ENCODE results near the gene ZNF438. TPM values are rescaled to one million over a fixed set of nuclear protein-coding genes. Genes with fewer than 3 reads are reported as not detected.

ZNF438 gene
- total and polyA plus RNA-seq, 2 of the 13 experiments (the other 11 are each of a cell fraction or from before 2014, with no cell fraction given): 0.75 to 0.83 TPM

DNA sequence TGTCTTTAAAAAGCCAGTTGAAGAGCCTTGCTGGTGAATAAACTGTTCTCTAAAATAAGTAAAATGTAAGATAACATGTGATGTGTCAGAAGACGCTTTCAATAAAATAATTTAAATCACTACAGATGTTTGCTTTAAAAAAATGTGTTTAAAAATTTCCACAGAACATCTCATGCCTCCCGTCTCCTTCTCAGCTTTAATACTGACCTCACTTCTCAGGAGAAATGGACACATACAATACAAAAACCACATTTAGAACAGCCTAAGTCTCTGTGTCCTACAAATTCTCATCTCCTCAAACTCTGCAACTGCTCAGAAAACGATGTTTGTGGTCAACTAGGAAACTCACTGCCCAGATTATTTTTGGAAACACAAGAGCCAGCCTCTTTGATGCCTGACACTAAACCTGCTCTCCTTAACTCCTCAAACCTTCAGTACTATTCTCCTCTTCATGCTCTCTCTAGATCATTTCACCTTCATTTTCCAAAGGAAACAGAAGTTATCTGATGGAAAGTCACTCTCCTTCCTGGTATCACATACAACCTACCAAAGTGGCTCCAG, 120.3 kb downstream of the ZNF438 start:
- intact Hi-C loops (cut with micrococcal nuclease; ENCODE audit: unreplicated experiment) (no loop called here), in situ Hi-C loops (cut with HindIII; ENCODE audit: extremely low pct_ligation_motif_present, low pct_unique_long_range_greater_than_20kb) (no loop called here)
- CTCF ChIA-PET (ENCODE audit: low intra/inter-chr PET ratio, low total read pairs): no interaction called here
- Histone ChIP-seq H3K27me3 (ENCODE audit: control insufficient read depth in 1 of 2, insufficient read depth in 2 of 2, low read length in 2 of 2) (no peaks in the 10 kb centered on the region), H3K4me3 (replicated peaks in 1 of 3; ENCODE audit: insufficient read depth in 1 of 3, low read depth in 2 of 3, low read length in 3 of 3) (no peak overlapping the region), H3K27ac (ENCODE audit: extremely low read length, insufficient read depth, low read length) (no peak overlapping the region), H2AFZ (ENCODE audit: low read length) (no peak overlapping the region), H3K4me2 (ENCODE audit: low read depth, low read length) (no peak overlapping the region), H3K79me2 (ENCODE audit: insufficient read depth, low read length) (no peaks in the 10 kb centered on the region), H3K9me3 (ENCODE audit: low read length) (no peaks in the 10 kb centered on the region), H4K20me1 (ENCODE audit: insufficient read depth, low read length) (no peaks in the 10 kb centered on the region), H3K9ac (ENCODE audit: insufficient read depth, low read depth, low read length) (no peak overlapping the region), H3K36me3 (replicated peaks in 1 of 2; ENCODE audit: control insufficient read depth in 1 of 2, insufficient read depth in 2 of 2, low read length in 2 of 2) (no peaks in the 10 kb centered on the region), H3K4me1 (ENCODE audit: insufficient read depth, low read length) (no peaks in the 10 kb centered on the region)
- TF ChIP-seq, protein P1, sequence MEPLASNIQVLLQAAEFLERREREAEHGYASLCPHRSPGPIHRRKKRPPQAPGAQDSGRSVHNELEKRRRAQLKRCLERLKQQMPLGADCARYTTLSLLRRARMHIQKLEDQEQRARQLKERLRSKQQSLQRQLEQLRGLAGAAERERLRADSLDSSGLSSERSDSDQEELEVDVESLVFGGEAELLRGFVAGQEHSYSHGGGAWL (CRISPR knock-in tag; IDR thresholded peaks at IDR 0.05): no peak
- TF ChIP-seq PITX1 (CRISPR knock-in tag; IDR thresholded peaks at IDR 0.05): no peak
- no peak for TF ChIP-seq TAF1 (CRISPR knock-in tag; IDR thresholded peaks at IDR 0.05)
- TF ChIP-seq ZBTB7B (CRISPR knock-in tag; IDR thresholded peaks at IDR 0.05): no peak
- TF ChIP-seq SP4 (CRISPR knock-in tag; IDR thresholded peaks at IDR 0.05): no peak
- TF ChIP-seq TCF12 (IDR thresholded peaks at IDR 0.05): no peak
- TF ChIP-seq TCF12 (CRISPR knock-in tag; IDR thresholded peaks at IDR 0.05): no peak
- TF ChIP-seq BCL6 (CRISPR knock-in tag; IDR thresholded peaks at IDR 0.05): no peak
- TF ChIP-seq ZBTB8A (CRISPR knock-in tag; IDR thresholded peaks at IDR 0.05; ENCODE audit: borderline replicate concordance, low read depth): no peak
- TF ChIP-seq TEAD2 (CRISPR knock-in tag; IDR thresholded peaks at IDR 0.05): no peak
- TF ChIP-seq FOXP1 (IDR thresholded peaks at IDR 0.05): no peak
- no peak for TF ChIP-seq FOXP1 (CRISPR knock-in tag; IDR thresholded peaks at IDR 0.05)
- no peak for TF ChIP-seq ZNF724P (CRISPR knock-in tag; IDR thresholded peaks at IDR 0.05; ENCODE audit: borderline replicate concordance)
- no peak for TF ChIP-seq ZNF629 (CRISPR knock-in tag; conservative IDR thresholded peaks at IDR 0.05)
- TF ChIP-seq, protein P2, sequence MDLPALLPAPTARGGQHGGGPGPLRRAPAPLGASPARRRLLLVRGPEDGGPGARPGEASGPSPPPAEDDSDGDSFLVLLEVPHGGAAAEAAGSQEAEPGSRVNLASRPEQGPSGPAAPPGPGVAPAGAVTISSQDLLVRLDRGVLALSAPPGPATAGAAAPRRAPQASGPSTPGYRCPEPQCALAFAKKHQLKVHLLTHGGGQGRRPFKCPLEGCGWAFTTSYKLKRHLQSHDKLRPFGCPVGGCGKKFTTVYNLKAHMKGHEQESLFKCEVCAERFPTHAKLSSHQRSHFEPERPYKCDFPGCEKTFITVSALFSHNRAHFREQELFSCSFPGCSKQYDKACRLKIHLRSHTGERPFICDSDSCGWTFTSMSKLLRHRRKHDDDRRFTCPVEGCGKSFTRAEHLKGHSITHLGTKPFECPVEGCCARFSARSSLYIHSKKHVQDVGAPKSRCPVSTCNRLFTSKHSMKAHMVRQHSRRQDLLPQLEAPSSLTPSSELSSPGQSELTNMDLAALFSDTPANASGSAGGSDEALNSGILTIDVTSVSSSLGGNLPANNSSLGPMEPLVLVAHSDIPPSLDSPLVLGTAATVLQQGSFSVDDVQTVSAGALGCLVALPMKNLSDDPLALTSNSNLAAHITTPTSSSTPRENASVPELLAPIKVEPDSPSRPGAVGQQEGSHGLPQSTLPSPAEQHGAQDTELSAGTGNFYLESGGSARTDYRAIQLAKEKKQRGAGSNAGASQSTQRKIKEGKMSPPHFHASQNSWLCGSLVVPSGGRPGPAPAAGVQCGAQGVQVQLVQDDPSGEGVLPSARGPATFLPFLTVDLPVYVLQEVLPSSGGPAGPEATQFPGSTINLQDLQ (CRISPR knock-in tag; IDR thresholded peaks at IDR 0.05): no peak
- TF ChIP-seq NR2C2 (CRISPR knock-in tag; IDR thresholded peaks at IDR 0.05; ENCODE audit: borderline replicate concordance): no peak
- no peak for TF ChIP-seq NFIB (CRISPR knock-in tag; IDR thresholded peaks at IDR 0.05; ENCODE audit: borderline replicate concordance)
- no peak for TF ChIP-seq HCFC1 (IDR thresholded peaks at IDR 0.05; ENCODE audit: low read depth, low read length)
- TF ChIP-seq PRPF4 (IDR thresholded peaks at IDR 0.05; ENCODE audit: low read depth, low read length, poor library complexity, severe bottlenecking): no peak
- no peak for TF ChIP-seq ATAD3A (CRISPR knock-in tag; IDR thresholded peaks at IDR 0.05)
- DNase-seq (ENCODE audit: low spot score) (no peak), ATAC-seq (no peak), FAIRE-seq (no peak)
- BruUV-seq (replicated peaks): no TSS peak
- WGBS (ENCODE audit: low lambda C conversion rate): 24% methylated on average over 3 of the region's 3 CpGs
- POLR2A ChIA-PET: no interaction called here

Data from HepG2 (cell line).